Measurements from ENCODE around the gene DAPK2. TPM values are rescaled to one million over a fixed set of nuclear protein-coding genes. Genes with fewer than 3 reads are reported as not detected.

DAPK2 gene
- total RNA-seq, 2 donors from 2014 or later: 6.1 to 10.6 TPM

DNA sequence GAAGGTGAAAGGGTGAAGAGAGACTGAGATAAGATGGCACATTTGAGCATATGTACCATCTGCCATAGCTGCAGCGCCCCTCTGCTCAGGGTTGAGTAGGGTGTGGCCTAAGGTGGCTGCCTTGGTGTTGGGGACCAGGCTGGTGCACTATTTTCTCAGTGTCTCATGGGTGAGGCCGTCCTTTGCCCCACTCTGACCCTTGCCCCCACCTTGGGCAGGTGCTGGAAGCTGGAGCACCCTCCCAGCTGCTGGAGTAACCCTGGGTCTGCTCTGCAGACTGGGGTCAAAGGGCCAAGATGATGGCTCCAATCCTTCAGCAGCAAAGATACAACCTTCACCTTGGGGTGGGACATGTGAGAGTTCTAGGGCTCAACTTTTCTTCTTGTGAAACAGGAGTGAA, 69.2 kb downstream of the DAPK2 start:
- Histone ChIP-seq H3K4me1 (ENCODE audit: control insufficient read depth in 1 of 2, low read depth in 2 of 2) (peaks cover 7 to 16% of the 10 kb centered on the region in 2 donors), H3K36me3 (no peaks in the 10 kb centered on the region), H3K27me3 (replicated peaks; ENCODE audit: insufficient read depth) (no peaks in the 10 kb centered on the region), H3K27ac (no peak overlapping the region), H3K4me3 (no peak overlapping the region), H3K9me3 (no peaks in the 10 kb centered on the region)
- ATAC-seq (ENCODE audit: insufficient number of reproducible peaks, low FRiP score, low read depth) (no peak), DNase-seq (ENCODE audit: low spot score) (no peak)
- TF ChIP-seq, protein P1, sequence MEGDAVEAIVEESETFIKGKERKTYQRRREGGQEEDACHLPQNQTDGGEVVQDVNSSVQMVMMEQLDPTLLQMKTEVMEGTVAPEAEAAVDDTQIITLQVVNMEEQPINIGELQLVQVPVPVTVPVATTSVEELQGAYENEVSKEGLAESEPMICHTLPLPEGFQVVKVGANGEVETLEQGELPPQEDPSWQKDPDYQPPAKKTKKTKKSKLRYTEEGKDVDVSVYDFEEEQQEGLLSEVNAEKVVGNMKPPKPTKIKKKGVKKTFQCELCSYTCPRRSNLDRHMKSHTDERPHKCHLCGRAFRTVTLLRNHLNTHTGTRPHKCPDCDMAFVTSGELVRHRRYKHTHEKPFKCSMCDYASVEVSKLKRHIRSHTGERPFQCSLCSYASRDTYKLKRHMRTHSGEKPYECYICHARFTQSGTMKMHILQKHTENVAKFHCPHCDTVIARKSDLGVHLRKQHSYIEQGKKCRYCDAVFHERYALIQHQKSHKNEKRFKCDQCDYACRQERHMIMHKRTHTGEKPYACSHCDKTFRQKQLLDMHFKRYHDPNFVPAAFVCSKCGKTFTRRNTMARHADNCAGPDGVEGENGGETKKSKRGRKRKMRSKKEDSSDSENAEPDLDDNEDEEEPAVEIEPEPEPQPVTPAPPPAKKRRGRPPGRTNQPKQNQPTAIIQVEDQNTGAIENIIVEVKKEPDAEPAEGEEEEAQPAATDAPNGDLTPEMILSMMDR (IDR thresholded peaks at IDR 0.05): no peak

DNA sequence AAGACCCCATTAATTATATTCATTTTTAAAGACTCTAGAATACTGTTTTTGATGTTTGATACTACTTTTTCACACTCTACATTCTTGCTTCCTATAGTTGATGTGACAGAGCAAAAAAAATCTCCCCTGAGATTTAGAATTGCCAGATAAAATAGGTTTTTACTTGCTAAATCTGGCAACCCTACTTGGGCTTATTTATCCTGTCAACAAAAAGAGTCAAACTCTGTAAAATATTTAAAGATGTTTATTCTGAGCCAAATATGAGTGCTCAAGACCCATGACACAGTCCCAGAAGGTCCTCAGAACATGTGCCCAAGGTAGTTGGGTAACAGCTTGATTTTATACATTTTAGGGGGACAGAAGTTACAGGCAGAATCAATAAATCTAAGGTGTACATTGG, 72.3 kb downstream of the DAPK2 start:
- no peak for ATAC-seq (ENCODE audit: insufficient number of reproducible peaks, low FRiP score, low read depth)
- H3K27me3 ChIP-seq (replicated peaks; ENCODE audit: insufficient read depth): no peaks in the 10 kb centered on the region
- no peak overlapping the region for H3K4me3 ChIP-seq
- H3K36me3 ChIP-seq: no peaks in the 10 kb centered on the region
- no peaks in the 10 kb centered on the region for H3K9me3 ChIP-seq
- TF ChIP-seq, protein P1 (IDR thresholded peaks at IDR 0.05): no peak
- H3K4me1 ChIP-seq (ENCODE audit: control insufficient read depth in 1 of 2, low read depth in 2 of 2): peaks cover 7 to 16% of the 10 kb centered on the region in 2 donors
- H3K27ac ChIP-seq: no peak overlapping the region
- no peak for DNase-seq (ENCODE audit: low spot score)

DNA sequence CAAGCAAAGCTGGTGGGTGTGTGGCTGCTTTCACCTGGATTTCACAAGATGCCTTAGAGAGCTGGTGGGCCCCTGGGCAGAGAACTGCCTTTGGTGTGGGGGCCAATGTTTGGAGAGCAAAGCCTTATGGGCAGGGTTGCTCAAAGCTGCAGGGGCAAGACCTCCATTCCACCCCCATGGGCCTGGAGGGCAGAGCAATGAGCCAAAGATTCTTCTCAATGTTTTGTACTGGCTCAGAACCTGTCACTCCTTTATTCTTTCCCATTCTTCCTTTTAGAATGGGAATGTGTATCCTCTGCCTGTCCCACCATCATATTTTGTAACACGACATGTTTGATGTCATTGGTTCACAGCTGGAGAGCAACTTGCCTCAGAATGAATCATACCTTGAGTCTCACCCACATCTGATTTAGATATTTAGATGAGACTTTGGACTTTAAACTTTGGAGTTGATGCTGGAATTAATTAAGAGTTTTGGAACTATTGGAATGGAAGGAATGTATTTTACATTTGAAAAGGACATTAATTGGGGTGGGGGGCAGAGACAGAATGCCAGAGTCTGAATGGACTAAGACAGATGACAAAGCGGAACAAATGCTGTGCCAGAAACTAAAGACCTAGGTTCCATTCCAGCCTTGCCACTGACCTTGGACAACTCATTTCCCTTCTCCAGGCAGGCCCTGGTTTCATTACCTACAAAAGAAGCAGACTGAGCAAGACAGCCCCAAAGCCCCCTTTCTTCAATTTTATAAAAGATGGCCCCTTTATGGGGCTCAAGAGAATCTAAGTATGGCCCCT, 72.9 kb downstream of the DAPK2 start:
- H3K27ac ChIP-seq: no peak overlapping the region
- no peaks in the 10 kb centered on the region for H3K36me3 ChIP-seq
- peaks cover 7 to 16% of the 10 kb centered on the region in 2 donors for H3K4me1 ChIP-seq (ENCODE audit: control insufficient read depth in 1 of 2, low read depth in 2 of 2)
- H3K27me3 ChIP-seq (replicated peaks; ENCODE audit: insufficient read depth): no peaks in the 10 kb centered on the region
- DNase-seq (ENCODE audit: low spot score) (no peak), ATAC-seq (ENCODE audit: insufficient number of reproducible peaks, low FRiP score, low read depth) (no peak)
- no peaks in the 10 kb centered on the region for H3K9me3 ChIP-seq
- TF ChIP-seq, protein P1 (IDR thresholded peaks at IDR 0.05): no peak
- H3K4me3 ChIP-seq: no peak overlapping the region

DNA sequence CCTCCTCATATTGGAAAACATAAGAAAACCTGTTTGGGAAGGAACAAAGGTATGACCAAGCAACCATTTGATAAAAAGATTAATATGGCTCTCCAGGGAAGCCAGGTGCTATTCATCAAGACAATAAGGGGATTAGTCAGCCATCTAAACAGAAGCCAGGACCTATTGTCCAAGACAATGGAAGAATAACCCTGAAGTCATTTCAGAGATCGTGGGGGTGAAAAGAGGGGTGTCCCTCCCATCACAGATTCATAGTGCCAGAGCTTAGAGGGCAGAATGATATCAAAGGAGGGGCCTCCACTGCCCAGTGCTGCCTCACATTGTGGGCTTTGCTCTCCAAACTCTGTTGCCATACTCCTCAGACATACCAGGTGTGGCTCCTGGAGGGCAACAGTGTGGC, 73.5 kb downstream of the DAPK2 start:
- Histone ChIP-seq H3K9me3 (no peaks in the 10 kb centered on the region), H3K4me1 (ENCODE audit: control insufficient read depth in 1 of 2, low read depth in 2 of 2) (peaks cover 7 to 16% of the 10 kb centered on the region in 2 donors), H3K27ac (no peak overlapping the region), H3K36me3 (no peaks in the 10 kb centered on the region), H3K4me3 (no peak overlapping the region), H3K27me3 (replicated peaks; ENCODE audit: insufficient read depth) (no peaks in the 10 kb centered on the region)
- DNase-seq (ENCODE audit: low spot score): no peak
- TF ChIP-seq, protein P1 (IDR thresholded peaks at IDR 0.05): no peak
- ATAC-seq (ENCODE audit: insufficient number of reproducible peaks, low FRiP score, low read depth): no peak

DNA sequence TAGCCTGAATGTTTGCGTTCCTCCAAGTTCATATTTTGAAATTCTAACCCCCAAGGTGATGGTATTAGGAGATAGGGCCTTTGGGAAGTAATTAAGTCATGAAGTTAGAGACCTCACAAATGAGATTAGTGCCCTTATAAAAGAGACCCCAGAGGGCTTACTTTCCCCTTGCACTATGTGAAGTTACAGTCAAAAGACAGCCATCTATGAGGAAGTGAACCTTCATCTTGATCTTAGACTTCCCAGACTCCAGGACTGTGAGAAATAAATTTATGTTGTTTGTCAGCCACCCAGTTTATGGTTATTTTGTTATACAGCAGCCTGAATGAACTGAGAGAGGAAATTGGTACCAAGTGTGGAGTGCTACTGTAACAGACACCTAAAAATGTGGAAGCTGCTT, 74.4 kb downstream of the DAPK2 start:
- no peak for DNase-seq (ENCODE audit: low spot score)
- no peak for ATAC-seq (ENCODE audit: insufficient number of reproducible peaks, low FRiP score, low read depth)
- TF ChIP-seq, protein P1 (IDR thresholded peaks at IDR 0.05): no peak
- H3K27me3 ChIP-seq (replicated peaks; ENCODE audit: insufficient read depth): no peaks in the 10 kb centered on the region
- H3K27ac ChIP-seq: no peak overlapping the region
- peaks cover 7 to 16% of the 10 kb centered on the region in 2 donors for H3K4me1 ChIP-seq (ENCODE audit: control insufficient read depth in 1 of 2, low read depth in 2 of 2)
- H3K36me3 ChIP-seq: no peaks in the 10 kb centered on the region
- no peaks in the 10 kb centered on the region for H3K9me3 ChIP-seq
- no peak overlapping the region for H3K4me3 ChIP-seq

Measured in thoracic aorta (tissue), 2 donors.